Measurements from ENCODE around the gene MYCBPAP.

Gene MYCBPAP

DNA sequence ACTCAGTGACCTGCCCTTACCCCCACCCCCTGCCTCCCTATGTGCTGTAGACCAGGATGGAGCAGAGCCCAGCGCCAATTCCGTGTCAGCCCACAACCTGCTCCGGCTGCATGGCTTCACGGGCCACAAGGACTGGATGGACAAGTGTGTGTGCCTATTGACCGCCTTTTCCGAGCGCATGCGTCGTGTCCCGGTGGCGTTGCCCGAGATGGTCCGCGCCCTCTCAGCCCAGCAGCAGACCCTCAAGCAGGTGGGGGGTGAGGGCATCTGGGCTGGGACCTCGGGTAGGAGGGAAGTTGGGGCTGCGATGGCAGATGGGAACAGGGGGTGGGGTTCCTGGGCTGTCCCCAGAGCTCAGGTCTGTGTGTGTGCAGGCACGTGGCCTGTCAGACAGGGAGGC, 46.0 kb downstream of the MYCBPAP start:
- Histone ChIP-seq H3K4me3 (ENCODE audit: low read length) (no peak overlapping the region), H3K4me1 (ENCODE audit: control insufficient read depth, insufficient read depth, low read length) (peaks cover 2% of the 10 kb centered on the region), H3K27ac (ENCODE audit: low read length) (no peak overlapping the region), H3K9me3 (ENCODE audit: control insufficient read depth, insufficient read depth, low read length) (no peaks in the 10 kb centered on the region), H3K27me3 (ENCODE audit: control insufficient read depth, insufficient read depth, low read length) (peaks cover 10% of the 10 kb centered on the region; the same call in 1 of the 2 replicates), H3K36me3 (ENCODE audit: control insufficient read depth, insufficient read depth, low read length) (no peaks in the 10 kb centered on the region)
- DNase-seq (ENCODE audit: low read depth, low spot score), result no peak
- no CpG with 5 or more reads among the region's 17 CpGs for WGBS (ENCODE audit: insufficient coverage, insufficient read length)

DNA sequence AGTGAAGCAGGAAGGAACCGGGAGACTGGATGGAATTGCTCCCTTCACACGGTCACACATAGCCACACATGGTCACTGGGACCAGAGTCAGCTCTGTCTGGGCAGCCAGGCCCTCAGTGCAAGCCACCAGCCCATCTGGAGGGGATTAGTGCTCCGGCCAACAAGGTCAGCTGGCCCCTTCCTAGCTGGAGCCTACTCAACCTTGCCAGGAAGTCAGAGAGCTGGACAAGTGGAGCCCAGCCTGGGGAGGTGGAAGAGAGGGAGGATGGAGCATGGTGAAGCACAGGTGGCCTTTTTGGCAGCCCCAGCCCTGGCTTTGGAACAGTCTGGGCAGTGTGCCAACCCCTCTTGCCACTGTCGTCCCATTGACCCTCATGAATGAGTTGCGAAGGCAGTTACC, 48.6 kb downstream of the MYCBPAP start:
- Histone ChIP-seq H3K27me3 (ENCODE audit: control insufficient read depth, insufficient read depth, low read length) (peaks cover 11% of the 10 kb centered on the region), H3K4me3 (ENCODE audit: low read length) (no peak overlapping the region), H3K4me1 (ENCODE audit: control insufficient read depth, insufficient read depth, low read length) (peaks cover 2% of the 10 kb centered on the region), H3K27ac (ENCODE audit: low read length) (no peak overlapping the region), H3K36me3 (ENCODE audit: control insufficient read depth, insufficient read depth, low read length) (no peaks in the 10 kb centered on the region), H3K9me3 (ENCODE audit: control insufficient read depth, insufficient read depth, low read length) (no peaks in the 10 kb centered on the region)
- DNase-seq (ENCODE audit: low read depth, low spot score), result no peak
- no CpG with 5 or more reads among the region's 5 CpGs for WGBS (ENCODE audit: insufficient coverage, insufficient read length)

DNA sequence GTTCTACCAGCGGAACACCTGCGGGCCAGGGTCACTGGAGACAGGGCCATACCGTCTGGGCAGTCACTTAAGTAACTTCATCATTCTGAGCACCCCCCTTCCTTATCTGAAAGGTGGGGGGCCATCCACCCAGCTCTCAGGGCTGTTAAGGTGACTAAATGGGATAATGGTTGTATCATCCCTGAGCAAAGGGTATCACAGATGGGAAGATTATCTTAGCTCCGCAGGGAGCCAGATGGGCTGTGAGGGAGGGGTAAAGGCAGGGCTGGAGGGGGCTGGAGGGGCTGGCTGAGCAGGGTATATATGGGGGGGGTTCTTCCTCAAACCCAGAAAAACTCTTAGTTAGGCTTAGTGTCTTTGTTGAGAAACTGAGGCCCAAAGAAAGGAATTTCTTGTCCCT, 49.4 kb downstream of the MYCBPAP start:
- H3K27me3 ChIP-seq (ENCODE audit: control insufficient read depth, insufficient read depth, low read length), result peaks cover 18% of the 10 kb centered on the region
- no CpG with 5 or more reads among the region's 4 CpGs for WGBS (ENCODE audit: insufficient coverage, insufficient read length)
- no peaks in the 10 kb centered on the region for H3K36me3 ChIP-seq (ENCODE audit: control insufficient read depth, insufficient read depth, low read length)
- H3K4me3 ChIP-seq (ENCODE audit: low read length), result no peak overlapping the region
- H3K27ac ChIP-seq (ENCODE audit: low read length), result no peak overlapping the region
- no peak for DNase-seq (ENCODE audit: low read depth, low spot score)
- H3K9me3 ChIP-seq (ENCODE audit: control insufficient read depth, insufficient read depth, low read length), result no peaks in the 10 kb centered on the region
- H3K4me1 ChIP-seq (ENCODE audit: control insufficient read depth, insufficient read depth, low read length), result peaks cover 2% of the 10 kb centered on the region

DNA sequence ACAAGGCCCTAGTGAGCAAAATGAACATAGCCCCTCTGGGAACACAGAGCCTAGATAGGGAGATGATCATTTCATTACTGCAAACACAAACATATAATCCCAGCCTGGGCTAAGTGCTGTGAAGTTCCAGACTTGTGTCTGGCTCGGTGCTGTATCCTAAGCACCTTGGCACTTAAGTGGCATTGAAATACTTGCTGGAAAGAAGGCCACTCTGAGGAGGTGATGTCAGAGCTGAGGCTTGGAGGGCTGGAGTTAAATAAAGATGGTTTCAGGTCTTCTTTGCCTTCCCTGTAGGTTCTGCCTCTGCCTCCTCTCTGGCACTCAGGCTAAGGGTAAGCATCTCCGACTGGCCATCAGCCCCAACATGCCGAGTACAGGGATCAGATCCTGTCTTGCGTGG, 49.9 kb downstream of the MYCBPAP start:
- no CpG with 5 or more reads among the region's 4 CpGs for WGBS (ENCODE audit: insufficient coverage, insufficient read length)
- Histone ChIP-seq H3K4me3 (ENCODE audit: low read length) (no peak overlapping the region), H3K27me3 (ENCODE audit: control insufficient read depth, insufficient read depth, low read length) (peaks cover 23% of the 10 kb centered on the region), H3K36me3 (ENCODE audit: control insufficient read depth, insufficient read depth, low read length) (no peaks in the 10 kb centered on the region), H3K9me3 (ENCODE audit: control insufficient read depth, insufficient read depth, low read length) (no peaks in the 10 kb centered on the region), H3K4me1 (ENCODE audit: control insufficient read depth, insufficient read depth, low read length) (peaks cover 2% of the 10 kb centered on the region), H3K27ac (ENCODE audit: low read length) (no peak overlapping the region)
- no peak for DNase-seq (ENCODE audit: low read depth, low spot score)

DNA sequence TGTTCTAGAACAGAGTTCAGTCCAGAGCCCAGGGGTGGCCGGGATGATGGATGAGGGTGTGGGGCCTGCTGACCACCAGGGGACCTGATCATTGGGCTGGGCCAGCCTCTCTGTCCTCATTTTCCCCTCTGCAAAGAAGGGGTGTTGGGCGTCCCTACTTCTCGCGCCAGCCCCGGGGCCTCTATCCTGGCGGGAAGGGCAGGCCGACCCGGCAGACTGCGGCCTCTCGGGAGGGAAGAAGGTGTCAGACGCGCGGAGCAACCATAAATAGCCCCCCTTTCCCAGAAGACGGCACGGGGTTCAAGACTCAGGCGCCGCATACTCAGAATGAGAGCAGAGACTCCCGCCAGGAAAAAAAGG, 50.3 kb downstream of the MYCBPAP start:
- H3K4me1 ChIP-seq (ENCODE audit: control insufficient read depth, insufficient read depth, low read length), result peaks cover 2% of the 10 kb centered on the region
- H3K9me3 ChIP-seq (ENCODE audit: control insufficient read depth, insufficient read depth, low read length), result no peaks in the 10 kb centered on the region
- no peak overlapping the region; the same call in 1 of the 2 replicates for H3K4me3 ChIP-seq (ENCODE audit: low read length)
- H3K27me3 ChIP-seq (ENCODE audit: control insufficient read depth, insufficient read depth, low read length), result peaks cover 28% of the 10 kb centered on the region
- no CpG with 5 or more reads among the region's 18 CpGs for WGBS (ENCODE audit: insufficient coverage, insufficient read length)
- DNase-seq (ENCODE audit: low read depth, low spot score), result no peak
- no peak overlapping the region for H3K27ac ChIP-seq (ENCODE audit: low read length)
- no peaks in the 10 kb centered on the region for H3K36me3 ChIP-seq (ENCODE audit: control insufficient read depth, insufficient read depth, low read length)

DNA sequence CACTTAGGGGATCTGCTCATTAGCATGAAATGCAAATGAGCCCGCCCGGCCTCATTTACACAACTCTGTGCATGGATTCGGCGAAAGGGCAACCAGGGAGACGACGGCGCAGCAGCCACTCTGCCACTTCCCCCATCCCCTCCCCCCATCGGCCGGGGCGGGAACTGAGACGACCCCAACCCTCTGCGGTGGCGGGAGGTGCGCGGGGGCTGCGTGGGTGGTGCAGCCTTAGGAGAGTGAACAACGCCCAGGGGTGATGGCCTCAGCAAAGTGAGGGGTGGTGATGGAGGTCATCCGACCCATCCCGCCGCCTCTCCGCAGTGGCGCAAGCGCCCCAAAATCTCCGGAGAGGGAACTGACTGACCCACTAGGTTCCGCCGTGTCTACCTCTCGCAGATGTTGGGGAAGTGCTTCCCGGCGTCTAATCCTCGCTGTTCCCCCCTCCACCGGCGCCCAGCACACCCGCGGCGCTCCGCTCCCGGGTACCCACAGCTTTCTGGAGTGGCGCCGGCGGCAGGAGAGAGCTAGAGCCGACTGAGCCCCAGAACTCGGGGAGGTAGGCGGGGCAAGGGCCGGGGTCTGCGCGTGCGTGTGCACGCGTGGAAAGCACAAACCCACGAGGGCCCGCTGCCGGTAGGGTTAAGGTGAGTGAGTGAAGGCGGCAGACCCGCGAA, 50.8 kb downstream of the MYCBPAP start:
- peak overlapping the region; percentile 58; the same call in 1 of the 2 replicates for H3K4me3 ChIP-seq (ENCODE audit: low read length)
- no peak for DNase-seq (ENCODE audit: low read depth, low spot score)
- peaks cover 2% of the 10 kb centered on the region for H3K4me1 ChIP-seq (ENCODE audit: control insufficient read depth, insufficient read depth, low read length)
- H3K9me3 ChIP-seq (ENCODE audit: control insufficient read depth, insufficient read depth, low read length), result no peaks in the 10 kb centered on the region
- WGBS (ENCODE audit: insufficient coverage, insufficient read length), result no CpG with 5 or more reads among the region's 55 CpGs
- no peaks in the 10 kb centered on the region for H3K36me3 ChIP-seq (ENCODE audit: control insufficient read depth, insufficient read depth, low read length)
- H3K27me3 ChIP-seq (ENCODE audit: control insufficient read depth, insufficient read depth, low read length), result peaks cover 33% of the 10 kb centered on the region
- H3K27ac ChIP-seq (ENCODE audit: low read length), result no peak overlapping the region

DNA sequence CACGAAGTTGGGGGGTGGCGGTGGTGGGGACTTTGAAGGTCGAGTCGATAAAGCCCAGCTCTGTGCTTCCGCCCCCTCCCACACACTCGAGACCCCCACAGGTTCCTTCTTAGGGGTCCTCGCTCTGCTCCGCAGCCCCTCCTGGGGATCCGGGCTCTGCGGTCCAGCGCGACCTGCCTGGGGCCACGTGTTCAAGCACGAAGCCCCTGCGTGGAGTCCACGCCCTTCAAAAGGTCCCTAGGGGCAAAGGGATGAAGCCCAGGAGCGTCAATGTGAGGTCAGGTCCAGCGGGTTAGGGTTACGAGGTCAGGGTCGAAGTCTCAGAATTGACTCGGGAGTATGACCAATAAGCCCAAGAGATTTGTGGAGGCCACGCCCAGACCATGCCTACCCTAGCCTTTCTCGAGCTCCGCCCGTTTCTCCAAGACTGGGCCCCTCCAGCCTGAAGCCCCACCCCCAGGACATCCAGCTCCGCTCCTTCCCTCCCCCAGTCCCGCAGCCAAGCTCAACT, 51.5 kb downstream of the MYCBPAP start:
- peaks cover 38% of the 10 kb centered on the region for H3K27me3 ChIP-seq (ENCODE audit: control insufficient read depth, insufficient read depth, low read length)
- WGBS (ENCODE audit: insufficient coverage, insufficient read length), result no CpG with 5 or more reads among the region's 27 CpGs
- H3K4me1 ChIP-seq (ENCODE audit: control insufficient read depth, insufficient read depth, low read length), result peaks cover 2% of the 10 kb centered on the region
- H3K36me3 ChIP-seq (ENCODE audit: control insufficient read depth, insufficient read depth, low read length), result no peaks in the 10 kb centered on the region
- H3K4me3 ChIP-seq (ENCODE audit: low read length), result peak overlapping the region; percentile 58; the same call in 1 of the 2 replicates
- no peaks in the 10 kb centered on the region for H3K9me3 ChIP-seq (ENCODE audit: control insufficient read depth, insufficient read depth, low read length)
- peak; percentile 84 for DNase-seq (ENCODE audit: low read depth, low spot score)
- no peak overlapping the region for H3K27ac ChIP-seq (ENCODE audit: low read length)

DNA sequence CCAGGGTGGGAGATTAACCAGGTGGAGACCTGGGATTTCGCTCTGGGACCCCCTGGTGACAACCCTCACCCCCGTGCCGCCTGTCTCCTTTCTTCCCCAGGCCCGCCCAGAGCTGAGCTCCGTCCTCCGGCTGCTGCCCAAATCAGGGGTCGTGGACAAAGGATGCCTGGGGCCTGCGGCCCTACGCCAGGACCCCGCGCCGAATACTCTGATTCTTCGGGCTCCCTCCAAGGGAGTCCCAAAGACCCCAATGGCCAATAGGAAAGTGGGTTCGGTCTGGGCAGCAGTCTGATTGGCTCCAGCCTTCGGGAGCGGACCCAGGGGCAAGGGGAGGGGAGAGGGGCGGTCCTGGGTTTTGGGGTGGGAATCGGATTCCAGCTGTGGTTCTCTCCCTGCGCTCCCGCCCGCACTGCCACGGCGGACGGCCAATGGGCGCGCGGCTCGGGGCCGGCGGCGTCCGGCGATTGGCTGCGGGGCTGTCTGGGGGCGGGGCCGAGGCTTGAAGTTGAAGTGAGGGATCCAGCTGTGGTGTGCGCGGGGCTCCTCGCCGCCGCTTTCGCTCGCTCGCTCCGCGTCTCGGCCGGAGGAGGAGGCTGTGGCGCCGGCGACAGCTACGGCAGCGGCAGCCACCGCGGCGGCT, 52.1 kb downstream of the MYCBPAP start, which contains the start of gene CACNA1G:
Gene CACNA1G, plus strand, starts transcription at position 531 of the 640 bp plus-strand sequence. CDS start 745 bp downstream, outside the sequence.
- Histone ChIP-seq H3K4me3 (ENCODE audit: low read length) (peak within 1 kb of the TSS; percentile 58), H3K4me1 (ENCODE audit: control insufficient read depth, insufficient read depth, low read length) (peaks cover 3% of the 10 kb centered on the region), H3K9me3 (ENCODE audit: control insufficient read depth, insufficient read depth, low read length) (no peaks in the 10 kb centered on the region), H3K36me3 (ENCODE audit: control insufficient read depth, insufficient read depth, low read length) (no peaks in the 10 kb centered on the region), H3K27ac (ENCODE audit: low read length) (no peak within 1 kb of the TSS), H3K27me3 (ENCODE audit: control insufficient read depth, insufficient read depth, low read length) (peaks cover 41% of the 10 kb centered on the region)
- WGBS (ENCODE audit: insufficient coverage, insufficient read length), result no CpG with 5 or more reads among the region's 56 CpGs
- peak; percentile 92 for DNase-seq (ENCODE audit: low read depth, low spot score)

DNA sequence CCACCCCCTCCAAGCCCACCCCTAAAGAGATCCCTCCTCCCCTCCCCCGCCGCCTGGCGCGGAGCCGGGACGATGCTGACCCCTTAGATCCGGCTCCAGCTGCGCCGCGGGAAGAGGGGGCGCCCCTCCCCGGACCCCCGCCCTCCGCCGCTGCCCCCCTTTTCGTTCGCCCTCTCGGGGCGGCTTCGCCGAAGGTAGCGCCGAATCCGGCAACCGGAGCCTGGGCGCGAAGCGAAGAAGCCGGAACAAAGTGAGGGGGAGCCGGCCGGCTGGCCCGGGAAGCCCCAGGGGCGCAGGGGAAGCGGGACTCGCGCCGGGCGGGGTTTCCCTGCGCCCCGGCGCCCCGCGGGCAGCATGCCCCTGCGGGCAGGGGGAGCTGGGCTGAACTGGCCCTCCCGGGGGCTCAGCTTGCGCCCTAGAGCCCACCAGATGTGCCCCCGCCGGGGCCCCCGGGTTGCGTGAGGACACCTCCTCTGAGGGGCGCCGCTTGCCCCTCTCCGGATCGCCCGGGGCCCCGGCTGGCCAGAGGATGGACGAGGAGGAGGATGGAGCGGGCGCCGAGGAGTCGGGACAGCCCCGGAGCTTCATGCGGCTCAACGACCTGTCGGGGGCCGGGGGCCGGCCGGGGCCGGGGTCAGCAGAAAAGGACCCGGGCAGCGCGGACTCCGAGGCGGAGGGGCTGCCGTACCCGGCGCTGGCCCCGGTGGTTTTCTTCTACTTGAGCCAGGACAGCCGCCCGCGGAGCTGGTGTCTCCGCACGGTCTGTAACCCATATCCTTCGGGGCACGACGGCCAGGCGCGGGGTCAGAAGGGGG, 52.9 kb downstream of the MYCBPAP start:
- no CpG with 5 or more reads among the region's 88 CpGs for WGBS (ENCODE audit: insufficient coverage, insufficient read length)
- Histone ChIP-seq H3K4me1 (ENCODE audit: control insufficient read depth, insufficient read depth, low read length) (peaks cover 3% of the 10 kb centered on the region), H3K36me3 (ENCODE audit: control insufficient read depth, insufficient read depth, low read length) (no peaks in the 10 kb centered on the region), H3K9me3 (ENCODE audit: control insufficient read depth, insufficient read depth, low read length) (no peaks in the 10 kb centered on the region), H3K4me3 (ENCODE audit: low read length) (peak overlapping the region; percentile 53), H3K27ac (ENCODE audit: low read length) (no peak overlapping the region), H3K27me3 (ENCODE audit: control insufficient read depth, insufficient read depth, low read length) (peaks cover 46% of the 10 kb centered on the region)
- no peak for DNase-seq (ENCODE audit: low read depth, low spot score)

DNA sequence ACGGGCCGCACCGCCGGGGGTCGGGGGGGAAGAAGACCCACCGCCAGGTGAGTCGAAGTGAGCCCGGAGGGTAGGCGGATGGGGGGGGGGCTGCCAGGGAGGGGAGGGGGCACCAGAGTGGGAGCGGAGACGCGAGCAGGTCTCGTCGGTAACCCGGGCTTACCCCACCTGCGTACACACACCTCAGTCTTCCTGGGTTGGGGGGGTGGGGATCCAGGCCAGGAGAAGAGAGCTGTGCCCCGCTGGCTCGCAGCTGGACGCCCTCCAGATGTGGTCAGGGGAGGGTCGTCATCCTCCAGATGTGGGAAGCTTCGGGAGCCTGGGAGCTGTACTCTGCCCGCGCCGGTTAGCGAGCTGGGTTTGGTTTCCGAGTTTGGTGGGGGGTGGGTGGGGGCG, 53.5 kb downstream of the MYCBPAP start:
- Histone ChIP-seq H3K9me3 (ENCODE audit: control insufficient read depth, insufficient read depth, low read length) (no peaks in the 10 kb centered on the region), H3K4me1 (ENCODE audit: control insufficient read depth, insufficient read depth, low read length) (peaks cover 3% of the 10 kb centered on the region), H3K4me3 (ENCODE audit: low read length) (peak overlapping the region; percentile 53; the same call in 1 of the 2 replicates), H3K36me3 (ENCODE audit: control insufficient read depth, insufficient read depth, low read length) (no peaks in the 10 kb centered on the region), H3K27me3 (ENCODE audit: control insufficient read depth, insufficient read depth, low read length) (peaks cover 51% of the 10 kb centered on the region), H3K27ac (ENCODE audit: low read length) (no peak overlapping the region)
- DNase-seq (ENCODE audit: low read depth, low spot score), result no peak
- WGBS (ENCODE audit: insufficient coverage, insufficient read length), result no CpG with 5 or more reads among the region's 27 CpGs
